SK-N-SH (cell line): ENCODE data around the gene C2orf49. TPM values are rescaled to one million over a fixed set of nuclear protein-coding genes. Genes with fewer than 3 reads are reported as not detected.

Source experiments
- CTCF ChIA-PET: fragments of 300-600, 350-600 bp; formaldehyde crosslinking; extraction: SDS; loops from one replicate; lab custom pipeline; 2021; lab: Yijun Ruan, JAX
- POLR2A ChIA-PET: fragments of 350-600 bp; sonication (Branson Sonifier 250); formaldehyde crosslinking; extraction: SDS; loops from one replicate; lab custom pipeline; 2020; ENCODE audit warnings: antibody characterized with exemption, inconsistent platforms; lab: Yijun Ruan, JAX
- DNase-seq: peaks from one replicate; pipeline ENCODE4 v3.0.0; 2012
- H2AFZ ChIP-seq: fragments of 200-600 bp; sonication (generic); 2 replicates; pipeline ENCODE4 v1.8.1; 2016; ENCODE audit warnings: antibody characterized with exemption, mild to moderate bottlenecking, low read depth
- H3F3A ChIP-seq: fragments of 200-600 bp; sonication (generic); replicated peaks from 2 replicates; pipeline ENCODE3; 2016; ENCODE audit warnings: antibody characterized with exemption, mild to moderate bottlenecking; ENCODE audit not compliant: insufficient read depth
- H3K27ac ChIP-seq, 2 experiments: fragments of 200-500 bp in 1 of 2; fragments of 200-600 bp in 1 of 2; sonication (Bioruptor generic) in 1 of 2; sonication (generic), shearing (Covaris generic) in 1 of 2; 2 replicates each; pipeline versions ENCODE4 v1.5.1 to v1.6.1; 2014 to 2016; ENCODE audit warnings: low read depth in 2 of 2, inconsistent platforms in 1 of 2, low read length in 1 of 2, mild to moderate bottlenecking in 1 of 2, mixed read lengths in 1 of 2
- H3K27me3 ChIP-seq: fragments of 200-600 bp; sonication (generic), shearing (Covaris generic); 2 replicates; pipeline ENCODE4 v1.6.1; 2016; ENCODE audit warnings: mixed run types; ENCODE audit not compliant: insufficient read depth
- H3K36me3 ChIP-seq, 2 experiments: fragments of 200-500 bp in 1 of 2; fragments of 200-600 bp in 1 of 2; sonication (Bioruptor generic) in 1 of 2; sonication (generic) in 1 of 2; replicated peaks in 1 of 2; 2 replicates each; pipeline versions ENCODE3 to v1.5.1; 2014 to 2016; ENCODE audit warnings: low read length in 1 of 2, mild to moderate bottlenecking in 1 of 2; ENCODE audit not compliant: insufficient read depth in 2 of 2, control insufficient read depth in 1 of 2
- H3K4me1 ChIP-seq, 2 experiments: fragments of 200-500 bp in 1 of 2; fragments of 200-600 bp in 1 of 2; sonication (Bioruptor generic) in 1 of 2; sonication (generic), shearing (Covaris generic) in 1 of 2; 2 replicates each; pipeline versions ENCODE4 v1.5.1 to v1.6.1; 2014 to 2016; ENCODE audit warnings: low read depth in 1 of 2, low read length in 1 of 2, mixed run types in 1 of 2; ENCODE audit not compliant: insufficient read depth in 2 of 2, control insufficient read depth in 1 of 2
- H3K4me2 ChIP-seq: fragments of 200-600 bp; sonication (generic), shearing (Covaris generic); 2 replicates; pipeline ENCODE4 v1.6.1; 2017; ENCODE audit warnings: mixed run types
- H3K4me3 ChIP-seq, 2 experiments: fragments of 200-500 bp in 1 of 2; fragments of 200-600 bp in 1 of 2; sonication (Bioruptor generic) in 1 of 2; sonication (generic), shearing (Covaris generic) in 1 of 2; 2 replicates each; pipeline versions ENCODE4 v1.5.1 to v1.8.1; 2014 to 2016; ENCODE audit warnings: low read depth in 2 of 2, inconsistent platforms in 1 of 2, low read length in 1 of 2, mild to moderate bottlenecking in 1 of 2, mixed read lengths in 1 of 2, moderate library complexity in 1 of 2
- H3K79me2 ChIP-seq: fragments of 200-600 bp; sonication (generic); 2 replicates; pipeline ENCODE4 v1.8.1; 2017; ENCODE audit warnings: mild to moderate bottlenecking; ENCODE audit not compliant: insufficient read depth
- H3K9ac ChIP-seq: fragments of 200-600 bp; sonication (generic); 2 replicates; pipeline ENCODE4 v1.6.1; 2017; ENCODE audit warnings: mixed run types
- H3K9me2 ChIP-seq: fragments of 200-600 bp; sonication (generic); 2 replicates; pipeline ENCODE4 v1.6.1; 2017; ENCODE audit warnings: mixed run types
- H3K9me3 ChIP-seq: fragments of 200-600 bp; sonication (generic); 2 replicates; pipeline ENCODE4 v1.6.1; 2017; ENCODE audit warnings: mixed run types, mild to moderate bottlenecking, moderate library complexity
- H4K20me1 ChIP-seq: fragments of 200-600 bp; sonication (generic); 2 replicates; pipeline ENCODE4 v1.6.1; 2017; ENCODE audit warnings: mild to moderate bottlenecking, mixed run types; ENCODE audit not compliant: insufficient read depth
- FOXM1 ChIP-seq: IDR thresholded peaks from 2 replicates; pipeline ENCODE4 v1.4.0; 2012; ENCODE audit warnings: low read depth, mild to moderate bottlenecking
- GATA2 ChIP-seq: sonication (generic); formaldehyde crosslinking; IDR thresholded peaks from 2 replicates; pipeline ENCODE4 v1.5.0; 2020; ENCODE audit warnings: mild to moderate bottlenecking, missing genetic modification reagents
- JUND ChIP-seq: IDR thresholded peaks from 2 replicates; pipeline ENCODE4 v1.4.0; 2012
- MEF2A ChIP-seq: IDR thresholded peaks from 2 replicates; pipeline ENCODE4 v1.4.0; 2012; ENCODE audit warnings: low read depth, borderline replicate concordance
- MXI1 ChIP-seq: IDR thresholded peaks from 2 replicates; pipeline ENCODE4 v1.6.1; 2012; ENCODE audit warnings: mild to moderate bottlenecking, low read depth, low read length, improper control_type of control experiment
- NFIC ChIP-seq: IDR thresholded peaks from 2 replicates; pipeline ENCODE4 v1.4.0; 2012; ENCODE audit warnings: borderline replicate concordance
- POLR2AphosphoS5 ChIP-seq: IDR thresholded peaks from 2 replicates; pipeline ENCODE4 v1.6.1; 2012; ENCODE audit warnings: low read depth, low read length
- RAD21 ChIP-seq: IDR thresholded peaks from 2 replicates; pipeline ENCODE4 v1.6.1; 2012; ENCODE audit warnings: mild to moderate bottlenecking, low read length
- RCOR1 ChIP-seq: fragments of 150-350 bp; IDR thresholded peaks from 2 replicates; pipeline ENCODE4 v1.6.1; 2017; ENCODE audit warnings: antibody characterized with exemption, low read length
- RXRA ChIP-seq: IDR thresholded peaks from 2 replicates; pipeline ENCODE4 v1.4.0; 2012; ENCODE audit warnings: low read depth, mild to moderate bottlenecking, borderline replicate concordance
- SMC3 ChIP-seq: IDR thresholded peaks from 2 replicates; pipeline ENCODE4 v1.6.1; 2012; ENCODE audit warnings: low read depth, low read length, improper control_type of control experiment
- TCF12 ChIP-seq: IDR thresholded peaks from 2 replicates; pipeline ENCODE4 v1.4.0; 2012
- TEAD4 ChIP-seq: IDR thresholded peaks from 2 replicates; pipeline ENCODE4 v1.4.0; 2012; ENCODE audit warnings: mild to moderate bottlenecking, borderline replicate concordance; ENCODE audit not compliant: insufficient read depth
- WGBS: methylation state at CpG from one replicate; pipeline ENCODE4 v1.1.6; 2017; ENCODE audit warnings: low lambda C conversion rate; 5-methylcytosine and 5-hydroxymethylcytosine counted together
- polyA plus RNA-seq, 3 experiments: library from polyadenylated mRNA; depleted of rRNA; stranded (reverse); fragments of >200 nt; gene quantifications; 2 replicates each; pipeline ENCODE4 v1.2.3, GENCODE V29; 2012
- TF ChIP-seq, protein P1 (sequence below): fragments of 200-600 bp; sonication (generic); IDR thresholded peaks from 2 replicates; pipeline ENCODE4 v1.6.1; 2017; ENCODE audit warnings: antibody characterized with exemption, mild to moderate bottlenecking, moderate library complexity
- TF ChIP-seq, protein P2 (sequence below): fragments of 150-350 bp; IDR thresholded peaks from 2 replicates; pipeline ENCODE4 v1.6.1; 2016; ENCODE audit warnings: mild to moderate bottlenecking, low read depth, low read length
- TF ChIP-seq, protein P3 (sequence below): IDR thresholded peaks from 2 replicates; pipeline ENCODE4; 2012

Gene C2orf49
- polyA plus RNA-seq, 1 of the 3 experiments (the other 2 are of a cell fraction): 7.6 TPM

DNA sequence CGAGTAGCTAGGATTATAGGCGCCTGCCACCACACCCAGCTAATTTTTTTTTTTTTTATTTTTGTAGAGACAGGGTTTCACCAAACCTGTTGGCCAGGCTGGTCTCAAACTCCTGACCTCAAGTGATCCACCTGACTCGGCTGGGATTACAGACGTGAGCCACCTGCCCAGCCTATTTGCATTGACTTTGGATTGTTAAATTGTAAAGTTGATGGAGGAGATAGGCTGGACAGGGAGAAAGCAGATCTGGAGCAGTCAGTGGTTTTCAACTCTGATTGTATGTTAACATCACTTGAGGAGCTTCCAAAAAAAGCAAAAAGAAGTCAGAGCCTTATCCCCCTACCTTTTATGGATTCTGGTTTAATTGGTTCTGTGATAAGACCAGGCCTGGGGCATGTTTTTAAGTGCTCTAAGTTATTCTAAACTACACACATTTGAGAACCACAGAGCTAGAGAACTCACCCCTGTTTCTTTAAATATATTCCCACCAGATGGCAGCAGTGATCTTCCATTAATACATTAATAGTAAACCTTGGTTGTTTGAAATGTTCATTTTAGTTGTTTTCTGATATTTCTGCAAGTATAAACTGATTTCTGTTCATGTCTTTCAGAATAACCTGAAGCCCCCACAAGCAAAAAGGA, 7.5 kb downstream of the C2orf49 start:
- Histone ChIP-seq H3K79me2 (peaks cover 21% of the 10 kb centered on the region), H3K9ac (no peak overlapping the region), H3K27me3 (no peaks in the 10 kb centered on the region), H3K4me1 (no peaks in the 10 kb centered on the region), H3K36me3 (peaks cover 70 to 92% of the 10 kb centered on the region in 2 experiments), H3F3A (peaks cover 8% of the 10 kb centered on the region), H3K9me3 (no peaks in the 10 kb centered on the region), H3K4me3 (no peak overlapping the region), H4K20me1 (no peaks in the 10 kb centered on the region), H3K9me2 (no peaks in the 10 kb centered on the region), H3K4me2 (no peak overlapping the region), H2AFZ (no peak overlapping the region), H3K27ac (no peak overlapping the region)
- 77% methylated on average over 4 of the region's 4 CpGs for WGBS
- no peak for TF ChIP-seq TEAD4
- TF ChIP-seq RAD21: peak; percentile 51
- no peak for TF ChIP-seq JUND
- TF ChIP-seq, protein P1, sequence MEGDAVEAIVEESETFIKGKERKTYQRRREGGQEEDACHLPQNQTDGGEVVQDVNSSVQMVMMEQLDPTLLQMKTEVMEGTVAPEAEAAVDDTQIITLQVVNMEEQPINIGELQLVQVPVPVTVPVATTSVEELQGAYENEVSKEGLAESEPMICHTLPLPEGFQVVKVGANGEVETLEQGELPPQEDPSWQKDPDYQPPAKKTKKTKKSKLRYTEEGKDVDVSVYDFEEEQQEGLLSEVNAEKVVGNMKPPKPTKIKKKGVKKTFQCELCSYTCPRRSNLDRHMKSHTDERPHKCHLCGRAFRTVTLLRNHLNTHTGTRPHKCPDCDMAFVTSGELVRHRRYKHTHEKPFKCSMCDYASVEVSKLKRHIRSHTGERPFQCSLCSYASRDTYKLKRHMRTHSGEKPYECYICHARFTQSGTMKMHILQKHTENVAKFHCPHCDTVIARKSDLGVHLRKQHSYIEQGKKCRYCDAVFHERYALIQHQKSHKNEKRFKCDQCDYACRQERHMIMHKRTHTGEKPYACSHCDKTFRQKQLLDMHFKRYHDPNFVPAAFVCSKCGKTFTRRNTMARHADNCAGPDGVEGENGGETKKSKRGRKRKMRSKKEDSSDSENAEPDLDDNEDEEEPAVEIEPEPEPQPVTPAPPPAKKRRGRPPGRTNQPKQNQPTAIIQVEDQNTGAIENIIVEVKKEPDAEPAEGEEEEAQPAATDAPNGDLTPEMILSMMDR: peak; percentile 64
- no peak for TF ChIP-seq FOXM1
- ChIA-PET CTCF (interaction anchor here (0.7 to 3.5 kb wide), 13 partner anchors 16 to 375 kb away, joined by 3 to 11 read pairs (median 4); partner anchors contain the start of gene TGFBRAP1), POLR2A (no interaction called here)
- peak; percentile 27 for DNase-seq

- Histone ChIP-seq H3K4me3 (no peak overlapping the region), H3K9me2 (no peaks in the 10 kb centered on the region), H3K9ac (no peak overlapping the region), H2AFZ (no peak overlapping the region), H3F3A (peaks cover 32% of the 10 kb centered on the region), H3K4me2 (no peak overlapping the region), H3K9me3 (0 out of 2 replicates have a peak, but pooled peaks cover 5% of the 10 kb centered on the region), H3K27ac (no peak overlapping the region), H3K27me3 (no peaks in the 10 kb centered on the region), H4K20me1 (no peaks in the 10 kb centered on the region), H3K4me1 (no peaks in the 10 kb centered on the region), H3K79me2 (no peaks in the 10 kb centered on the region), H3K36me3 (peaks cover 58 to 59% of the 10 kb centered on the region in 2 experiments)
- WGBS: 95% methylated on average over 1 of the region's 1 CpG
- no peak for DNase-seq
- CTCF ChIA-PET: no interaction called here
- TF ChIP-seq RXRA: no peak
- TF ChIP-seq, protein P1: no peak
- no peak for TF ChIP-seq MEF2A
- no peak for TF ChIP-seq TCF12
- TF ChIP-seq TEAD4: no peak
- TF ChIP-seq, protein P2, sequence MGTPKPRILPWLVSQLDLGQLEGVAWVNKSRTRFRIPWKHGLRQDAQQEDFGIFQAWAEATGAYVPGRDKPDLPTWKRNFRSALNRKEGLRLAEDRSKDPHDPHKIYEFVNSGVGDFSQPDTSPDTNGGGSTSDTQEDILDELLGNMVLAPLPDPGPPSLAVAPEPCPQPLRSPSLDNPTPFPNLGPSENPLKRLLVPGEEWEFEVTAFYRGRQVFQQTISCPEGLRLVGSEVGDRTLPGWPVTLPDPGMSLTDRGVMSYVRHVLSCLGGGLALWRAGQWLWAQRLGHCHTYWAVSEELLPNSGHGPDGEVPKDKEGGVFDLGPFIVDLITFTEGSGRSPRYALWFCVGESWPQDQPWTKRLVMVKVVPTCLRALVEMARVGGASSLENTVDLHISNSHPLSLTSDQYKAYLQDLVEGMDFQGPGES: no peak
- TF ChIP-seq RAD21: no peak
- TF ChIP-seq, protein P3, sequence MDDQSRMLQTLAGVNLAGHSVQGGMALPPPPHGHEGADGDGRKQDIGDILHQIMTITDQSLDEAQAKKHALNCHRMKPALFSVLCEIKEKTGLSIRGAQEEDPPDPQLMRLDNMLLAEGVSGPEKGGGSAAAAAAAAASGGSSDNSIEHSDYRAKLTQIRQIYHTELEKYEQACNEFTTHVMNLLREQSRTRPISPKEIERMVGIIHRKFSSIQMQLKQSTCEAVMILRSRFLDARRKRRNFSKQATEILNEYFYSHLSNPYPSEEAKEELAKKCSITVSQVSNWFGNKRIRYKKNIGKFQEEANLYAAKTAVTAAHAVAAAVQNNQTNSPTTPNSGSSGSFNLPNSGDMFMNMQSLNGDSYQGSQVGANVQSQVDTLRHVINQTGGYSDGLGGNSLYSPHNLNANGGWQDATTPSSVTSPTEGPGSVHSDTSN: no peak
- TF ChIP-seq RCOR1: no peak
- no peak for TF ChIP-seq NFIC
- TF ChIP-seq MXI1: no peak
- TF ChIP-seq GATA2 (CRISPR knock-in tag): no peak
- no peak for TF ChIP-seq SMC3
- TF ChIP-seq FOXM1: no peak
- TF ChIP-seq POLR2AphosphoS5: no peak
- POLR2A ChIA-PET: no interaction called here
Measured at GRCh38 chr2:105357122-105357521, 19.8 kb downstream of the C2orf49 start.
